Stimulated activated CD4-positive, alpha-beta T cell treated with anti-CD3 and anti-CD28 coated beads, Interleukin-12 subunit alpha, Interleukin-12 subunit beta, amount 100 ng/mL, for 24 hours (primary cell): ENCODE measurements around the gene FAM124B.

Source experiments
- DNase-seq, 2 experiments: peaks; one replicate each; pipeline ENCODE4 v3.0.0-alpha.2; 2020; ENCODE audit warnings: low read depth in 2 of 2

Gene FAM124B

GRCh38 chr2:224347176-224348051, 54.5 kb downstream of the FAM124B start:
- no peak for DNase-seq

DNA sequence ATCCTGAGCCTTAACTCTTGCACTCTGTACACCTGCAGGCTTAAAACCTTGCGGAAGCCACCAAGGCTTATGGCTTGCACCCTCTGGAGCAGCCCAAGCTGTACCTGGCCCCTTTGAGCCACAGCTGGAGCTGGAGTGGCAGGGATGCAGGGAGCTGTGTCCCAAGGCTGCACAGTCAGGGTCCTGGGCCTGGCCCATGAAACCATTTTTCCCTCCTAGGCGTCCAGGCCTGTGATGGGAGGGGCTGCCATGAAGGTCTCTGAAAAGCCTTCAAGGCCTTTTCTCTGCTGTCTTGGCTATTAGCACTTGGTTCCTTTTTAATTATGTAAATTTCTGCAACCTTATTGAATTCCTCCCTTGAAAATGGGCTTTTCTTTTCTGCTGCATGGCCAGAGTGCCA, 56.4 kb downstream of the FAM124B start:
- DNase-seq = no peak

DNA sequence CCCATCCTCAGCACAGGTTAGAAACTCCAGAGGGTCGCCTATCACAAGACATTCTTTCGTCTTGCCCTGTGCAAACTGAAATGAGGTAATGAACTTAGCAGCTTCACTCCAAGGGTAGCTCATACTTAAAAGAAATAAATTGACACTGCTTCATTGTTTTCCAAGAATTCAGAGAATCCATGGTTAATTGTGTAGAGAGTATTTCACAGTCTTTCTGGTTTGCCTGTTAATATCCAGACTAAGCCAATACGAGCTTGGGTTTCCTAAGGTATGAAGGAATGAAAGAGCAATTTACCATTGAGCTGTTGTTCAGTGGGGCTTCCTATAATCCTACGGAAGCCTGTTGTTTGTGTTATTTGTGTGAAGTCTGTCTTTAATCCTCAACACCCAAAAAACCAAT, 58.7 kb downstream of the FAM124B start:
- no peak for DNase-seq

DNA sequence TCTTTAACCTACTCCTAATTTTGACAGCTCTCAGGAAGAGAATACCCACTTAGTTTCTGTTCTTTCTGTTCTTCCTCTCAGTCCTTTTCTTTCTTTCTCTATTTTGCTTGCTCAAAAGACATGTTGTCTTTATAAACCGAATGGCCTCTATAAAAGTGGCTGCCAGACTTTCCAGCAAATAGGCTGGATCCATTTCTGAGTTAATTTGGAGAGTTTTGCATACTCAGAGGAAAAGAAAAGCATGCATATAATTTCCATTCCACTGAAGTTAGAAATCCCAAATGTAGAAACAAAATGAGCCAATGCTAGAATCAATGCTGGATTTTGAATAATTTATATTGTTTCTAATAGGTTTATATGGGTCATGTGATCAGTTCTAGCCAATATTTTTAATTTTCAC, 65.9 kb downstream of the FAM124B start:
- no peak for DNase-seq

GRCh38 chr2:224334726-224335125, 67.2 kb downstream of the FAM124B start:
- no peak for DNase-seq

- no peak for DNase-seq
These were observed 68.0 kb downstream of the FAM124B start for GRCh38 chr2:224333726-224334482.

- DNase-seq = no peak
These were observed 70.2 kb downstream of the FAM124B start for GRCh38 chr2:224331698-224332097.

GRCh38 chr2:224328798-224329197, 73.1 kb downstream of the FAM124B start:
- DNase-seq = no peak
